WTC11 (cell line): ENCODE data around the gene NBL1. TPM values are rescaled to one million over a fixed set of nuclear protein-coding genes. Genes with fewer than 3 reads are reported as not detected.

Experiments used
- ATAC-seq: fragments of 200-7000 bp; cut with Tn5 transposase; 2 replicates; pipeline ENCODE4 v1.10.0; 2021; ENCODE audit warnings: mild to moderate bottlenecking, moderate library complexity
- CTCF ChIA-PET: fragments of 300-600 bp; sonication (Branson Sonifier 250); formaldehyde crosslinking; loops from one replicate; lab custom pipeline; 2021; ENCODE audit warnings: antibody characterized with exemption; lab: Charles Lee
- POLR2A ChIA-PET: fragments of 350-600 bp; sonication (Branson Sonifier 250); formaldehyde crosslinking; loops from one replicate; lab custom pipeline; 2021; ENCODE audit warnings: antibody characterized with exemption; lab: Charles Lee
- DNase-seq: peaks from one replicate; pipeline ENCODE4 v3.0.0; 2021; ENCODE audit warnings: low spot score
- H3K27ac Mint-ChIP-seq: 2 replicates; pipeline ENCODE4 v1.8.0; 2021; ENCODE audit warnings: mixed read lengths
- H3K27me3 Mint-ChIP-seq: 2 replicates; pipeline ENCODE4 v1.8.0; 2021; ENCODE audit warnings: low read depth, mild to moderate bottlenecking, moderate library complexity, mixed read lengths
- H3K36me3 Mint-ChIP-seq: 2 replicates; pipeline ENCODE4 v1.8.0; 2021; ENCODE audit warnings: mixed read lengths
- H3K4me1 Mint-ChIP-seq: 2 replicates; pipeline ENCODE4 v1.8.0; 2022; ENCODE audit warnings: mixed read lengths
- H3K4me3 Mint-ChIP-seq: 2 replicates; pipeline ENCODE4 v1.8.0; 2021; ENCODE audit warnings: mild to moderate bottlenecking, moderate library complexity, mixed read lengths
- H3K9me3 Mint-ChIP-seq: 2 replicates; pipeline ENCODE4 v1.8.0; 2021; ENCODE audit warnings: mixed read lengths
- AR ChIP-seq: fragments of 250-450 bp; sonication (Bioruptor Pico); IDR thresholded peaks from 2 replicates; pipeline ENCODE4 v1.9.0; 2021; ENCODE audit warnings: mild to moderate bottlenecking
- CREM ChIP-seq: sonication (generic); formaldehyde crosslinking; IDR thresholded peaks from 2 replicates; pipeline ENCODE4 v1.8.1; 2022; ENCODE audit warnings: mild to moderate bottlenecking, missing genetic modification reagents, moderate library complexity
- EMX1 ChIP-seq: fragments of 250-450 bp; sonication (Bioruptor Pico); IDR thresholded peaks from 2 replicates; pipeline ENCODE4 v1.8.0; 2021; ENCODE audit warnings: mild to moderate bottlenecking
- ETV6 ChIP-seq: sonication (generic); formaldehyde crosslinking; IDR thresholded peaks from 2 replicates; pipeline ENCODE4 v1.8.1; 2022; ENCODE audit warnings: mild to moderate bottlenecking, missing genetic modification reagents
- GTF2I ChIP-seq: fragments of 250-450 bp; sonication (Bioruptor Pico); conservative IDR thresholded peaks from 2 replicates; pipeline ENCODE4 v1.4.0; 2021; ENCODE audit warnings: mild to moderate bottlenecking
- HMGXB4 ChIP-seq: sonication (generic); formaldehyde crosslinking; IDR thresholded peaks from 2 replicates; pipeline ENCODE4 v1.8.1; 2023; ENCODE audit warnings: mild to moderate bottlenecking, moderate library complexity, missing genetic modification reagents
- JAZF1 ChIP-seq: fragments of 250-450 bp; sonication (Bioruptor Pico); IDR thresholded peaks from 2 replicates; pipeline ENCODE4 v1.9.0; 2021; ENCODE audit warnings: moderate library complexity, mild to moderate bottlenecking, inconsistent platforms
- JUN ChIP-seq: sonication (generic); formaldehyde crosslinking; IDR thresholded peaks from 2 replicates; pipeline ENCODE4 v1.8.0; 2023; ENCODE audit warnings: mild to moderate bottlenecking, missing genetic modification reagents
- KAT7 ChIP-seq: sonication (generic); formaldehyde crosslinking; IDR thresholded peaks from 2 replicates; pipeline ENCODE4 v1.8.1; 2023; ENCODE audit warnings: missing genetic modification reagents, mild to moderate bottlenecking, borderline replicate concordance
- MXD4 ChIP-seq: fragments of 250-450 bp; sonication (Bioruptor Pico); IDR thresholded peaks from 2 replicates; pipeline ENCODE4 v1.8.0; 2021; ENCODE audit warnings: mild to moderate bottlenecking, moderate library complexity, borderline replicate concordance
- MYBL2 ChIP-seq: sonication (generic); formaldehyde crosslinking; IDR thresholded peaks from 2 replicates; pipeline ENCODE4 v1.8.1; 2023; ENCODE audit warnings: mild to moderate bottlenecking, moderate library complexity, missing genetic modification reagents
- NR1H2 ChIP-seq: sonication (generic); formaldehyde crosslinking; IDR thresholded peaks from 2 replicates; pipeline ENCODE4 v1.9.0; 2021; ENCODE audit warnings: mild to moderate bottlenecking, moderate library complexity, missing genetic modification reagents
- NR2C2 ChIP-seq: sonication (generic); formaldehyde crosslinking; IDR thresholded peaks from 2 replicates; pipeline ENCODE4 v1.8.0; 2022; ENCODE audit warnings: mild to moderate bottlenecking, missing genetic modification reagents
- NR3C1 ChIP-seq: sonication (generic); formaldehyde crosslinking; conservative IDR thresholded peaks from 2 replicates; pipeline ENCODE4 v1.8.1; 2023; ENCODE audit warnings: low read depth, mild to moderate bottlenecking, missing genetic modification reagents
- OVOL2 ChIP-seq: fragments of 250-450 bp; sonication (Bioruptor Pico); IDR thresholded peaks from 2 replicates; pipeline ENCODE4 v1.9.0; 2021; ENCODE audit warnings: mild to moderate bottlenecking, borderline replicate concordance
- PREB ChIP-seq: sonication (generic); formaldehyde crosslinking; IDR thresholded peaks from 2 replicates; pipeline ENCODE4 v1.8.1; 2022; ENCODE audit warnings: mild to moderate bottlenecking, missing genetic modification reagents, moderate library complexity, borderline replicate concordance
- RELA ChIP-seq: sonication (generic); formaldehyde crosslinking; IDR thresholded peaks from 2 replicates; pipeline ENCODE4 v1.8.1; 2022; ENCODE audit warnings: missing genetic modification reagents, mild to moderate bottlenecking, borderline replicate concordance
- SMAD4 ChIP-seq: sonication (generic); formaldehyde crosslinking; IDR thresholded peaks from 2 replicates; pipeline ENCODE4 v1.8.0; 2022; ENCODE audit warnings: mild to moderate bottlenecking, missing genetic modification reagents
- TP53 ChIP-seq: sonication (generic); formaldehyde crosslinking; IDR thresholded peaks from 2 replicates; pipeline ENCODE4 v1.8.1; 2023; ENCODE audit warnings: mild to moderate bottlenecking, missing genetic modification reagents
- ZNF281 ChIP-seq: sonication (generic); formaldehyde crosslinking; IDR thresholded peaks from 2 replicates; pipeline ENCODE4 v1.8.0; 2023; ENCODE audit warnings: mild to moderate bottlenecking, missing genetic modification reagents
- ZNF671 ChIP-seq: fragments of 250-450 bp; sonication (Bioruptor Pico); IDR thresholded peaks from 2 replicates; pipeline ENCODE4 v1.8.0; 2021; ENCODE audit warnings: mild to moderate bottlenecking
- total RNA-seq: library from RNA; stranded (reverse); gene quantifications from 3 replicates; pipeline ENCODE4 v1.2.3, GENCODE V29; 2021
- TF ChIP-seq, protein P1 (sequence below): fragments of 250-450 bp; sonication (Bioruptor Pico); IDR thresholded peaks from 2 replicates; pipeline ENCODE4 v1.8.0; 2021; ENCODE audit warnings: mild to moderate bottlenecking
- TF ChIP-seq, protein P2 (sequence below): sonication (generic); formaldehyde crosslinking; IDR thresholded peaks from 2 replicates; pipeline ENCODE4 v1.8.0; 2022; ENCODE audit warnings: mild to moderate bottlenecking, missing genetic modification reagents
- TF ChIP-seq, protein P3 (sequence below): sonication (generic); formaldehyde crosslinking; IDR thresholded peaks from 2 replicates; pipeline ENCODE4 v1.8.0; 2022; ENCODE audit warnings: mild to moderate bottlenecking, missing genetic modification reagents

NBL1 gene
- total RNA-seq, 1 experiment from 2014 or later: 17.1 TPM

GRCh38 chr1:19656780-19657466 is 12.8 kb downstream of the NBL1 start:
- Mint-ChIP-seq H3K9me3 (no peaks in the 10 kb centered on the region), H3K36me3 (no peaks in the 10 kb centered on the region), H3K4me3 (no peak overlapping the region), H3K27ac (no peak overlapping the region), H3K27me3 (peaks cover 2% of the 10 kb centered on the region), H3K4me1 (peaks cover 21% of the 10 kb centered on the region)
- ChIA-PET POLR2A (interaction anchor here (1.0 kb wide), 1 partner anchor 14 kb away, joined by 8 read pairs; no protein-coding TSS in a partner anchor), CTCF (interaction anchor here (1.1 kb wide), 1 partner anchor 47 kb away, joined by 4 read pairs; no protein-coding TSS in a partner anchor)
- DNase-seq (no peak), ATAC-seq (no peak)
- no peak for TF ChIP-seq MYBL2 (CRISPR knock-in tag)
- no peak for TF ChIP-seq MXD4
- no peak for TF ChIP-seq ZNF671 (CRISPR knock-in tag)
- TF ChIP-seq, protein P1, sequence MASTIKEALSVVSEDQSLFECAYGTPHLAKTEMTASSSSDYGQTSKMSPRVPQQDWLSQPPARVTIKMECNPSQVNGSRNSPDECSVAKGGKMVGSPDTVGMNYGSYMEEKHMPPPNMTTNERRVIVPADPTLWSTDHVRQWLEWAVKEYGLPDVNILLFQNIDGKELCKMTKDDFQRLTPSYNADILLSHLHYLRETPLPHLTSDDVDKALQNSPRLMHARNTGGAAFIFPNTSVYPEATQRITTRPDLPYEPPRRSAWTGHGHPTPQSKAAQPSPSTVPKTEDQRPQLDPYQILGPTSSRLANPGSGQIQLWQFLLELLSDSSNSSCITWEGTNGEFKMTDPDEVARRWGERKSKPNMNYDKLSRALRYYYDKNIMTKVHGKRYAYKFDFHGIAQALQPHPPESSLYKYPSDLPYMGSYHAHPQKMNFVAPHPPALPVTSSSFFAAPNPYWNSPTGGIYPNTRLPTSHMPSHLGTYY (CRISPR knock-in tag): no peak
- no peak for TF ChIP-seq JUN (CRISPR knock-in tag)
- no peak for TF ChIP-seq HMGXB4 (CRISPR knock-in tag)
- no peak for TF ChIP-seq GTF2I (CRISPR knock-in tag)
- TF ChIP-seq, protein P2, sequence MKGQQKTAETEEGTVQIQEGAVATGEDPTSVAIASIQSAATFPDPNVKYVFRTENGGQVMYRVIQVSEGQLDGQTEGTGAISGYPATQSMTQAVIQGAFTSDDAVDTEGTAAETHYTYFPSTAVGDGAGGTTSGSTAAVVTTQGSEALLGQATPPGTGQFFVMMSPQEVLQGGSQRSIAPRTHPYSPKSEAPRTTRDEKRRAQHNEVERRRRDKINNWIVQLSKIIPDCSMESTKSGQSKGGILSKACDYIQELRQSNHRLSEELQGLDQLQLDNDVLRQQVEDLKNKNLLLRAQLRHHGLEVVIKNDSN (CRISPR knock-in tag): no peak
- no peak for TF ChIP-seq ZNF281 (CRISPR knock-in tag)
- no peak for TF ChIP-seq EMX1 (CRISPR knock-in tag)
- TF ChIP-seq NR2C2 (CRISPR knock-in tag): no peak
- TF ChIP-seq CREM (CRISPR knock-in tag): no peak

DNA sequence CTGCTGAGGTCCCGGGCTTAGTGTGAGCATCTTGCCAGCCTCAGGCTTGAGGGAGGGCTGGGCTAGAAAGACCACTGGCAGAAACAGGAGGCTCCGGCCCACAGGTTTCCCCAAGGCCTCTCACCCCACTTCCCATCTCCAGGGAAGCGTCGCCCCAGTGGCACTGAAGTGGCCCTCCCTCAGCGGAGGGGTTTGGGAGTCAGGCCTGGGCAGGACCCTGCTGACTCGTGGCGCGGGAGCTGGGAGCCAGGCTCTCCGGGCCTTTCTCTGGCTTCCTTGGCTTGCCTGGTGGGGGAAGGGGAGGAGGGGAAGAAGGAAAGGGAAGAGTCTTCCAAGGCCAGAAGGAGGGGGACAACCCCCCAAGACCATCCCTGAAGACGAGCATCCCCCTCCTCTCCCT is 13.4 kb downstream of the NBL1 start:
- CTCF ChIA-PET: no interaction called here
- POLR2A ChIA-PET: interaction anchor here (1.0 kb wide), 1 partner anchor 15 kb away, joined by 8 read pairs; no protein-coding TSS in a partner anchor
- no peaks in the 10 kb centered on the region for H3K36me3 Mint-ChIP-seq
- no peak overlapping the region for H3K4me3 Mint-ChIP-seq
- H3K27ac Mint-ChIP-seq: no peak overlapping the region
- H3K27me3 Mint-ChIP-seq: peaks cover 3% of the 10 kb centered on the region
- DNase-seq (no peak), ATAC-seq (no peak)
- peaks cover 21% of the 10 kb centered on the region for H3K4me1 Mint-ChIP-seq
- H3K9me3 Mint-ChIP-seq: no peaks in the 10 kb centered on the region
- TF ChIP-seq AR (CRISPR knock-in tag): no peak
- TF ChIP-seq KAT7 (CRISPR knock-in tag): no peak
- TF ChIP-seq JAZF1 (CRISPR knock-in tag): no peak
- no peak for TF ChIP-seq PREB
- TF ChIP-seq ETV6 (CRISPR knock-in tag): no peak
- no peak for TF ChIP-seq NR3C1 (CRISPR knock-in tag)
- no peak for TF ChIP-seq TP53
- no peak for TF ChIP-seq SMAD4 (CRISPR knock-in tag)
- no peak for TF ChIP-seq NR1H2 (CRISPR knock-in tag)
- TF ChIP-seq RELA: no peak
- TF ChIP-seq, protein P3, sequence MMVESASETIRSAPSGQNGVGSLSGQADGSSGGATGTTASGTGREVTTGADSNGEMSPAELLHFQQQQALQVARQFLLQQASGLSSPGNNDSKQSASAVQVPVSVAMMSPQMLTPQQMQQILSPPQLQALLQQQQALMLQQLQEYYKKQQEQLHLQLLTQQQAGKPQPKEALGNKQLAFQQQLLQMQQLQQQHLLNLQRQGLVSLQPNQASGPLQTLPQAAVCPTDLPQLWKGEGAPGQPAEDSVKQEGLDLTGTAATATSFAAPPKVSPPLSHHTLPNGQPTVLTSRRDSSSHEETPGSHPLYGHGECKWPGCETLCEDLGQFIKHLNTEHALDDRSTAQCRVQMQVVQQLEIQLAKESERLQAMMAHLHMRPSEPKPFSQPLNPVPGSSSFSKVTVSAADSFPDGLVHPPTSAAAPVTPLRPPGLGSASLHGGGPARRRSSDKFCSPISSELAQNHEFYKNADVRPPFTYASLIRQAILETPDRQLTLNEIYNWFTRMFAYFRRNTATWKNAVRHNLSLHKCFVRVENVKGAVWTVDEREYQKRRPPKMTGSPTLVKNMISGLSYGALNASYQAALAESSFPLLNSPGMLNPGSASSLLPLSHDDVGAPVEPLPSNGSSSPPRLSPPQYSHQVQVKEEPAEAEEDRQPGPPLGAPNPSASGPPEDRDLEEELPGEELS (CRISPR knock-in tag): no peak
- no peak for TF ChIP-seq OVOL2 (CRISPR knock-in tag)
